SK-N-MC (cell line): ENCODE results near the gene RESF1.

Source experiments
- DNase-seq: peaks from one replicate; pipeline ENCODE4 v3.0.0-alpha.2; 2011; ENCODE audit warnings: low read depth, low spot score
- H3K27ac ChIP-seq: fragments of 200-600 bp; sonication (generic); 2 replicates; pipeline ENCODE4 v1.5.1; 2016; ENCODE audit warnings: mixed run types
- H3K36me3 ChIP-seq: fragments of 200-600 bp; sonication (generic); 2 replicates; pipeline ENCODE4 v1.6.1; 2017; ENCODE audit warnings: antibody characterized with exemption, low read length, mixed read lengths; ENCODE audit not compliant: insufficient read depth
- H3K4me3 ChIP-seq: fragments of 200-600 bp; sonication (generic); 2 replicates; pipeline ENCODE4 v1.5.1; 2016
- H3K9ac ChIP-seq: fragments of 200-600 bp; sonication (generic); 2 replicates; pipeline ENCODE4 v1.8.0; 2017; ENCODE audit warnings: mixed run types, mixed read lengths; ENCODE audit not compliant: insufficient read length
- H3K9me3 ChIP-seq: fragments of 200-600 bp; sonication (generic); 2 replicates; pipeline ENCODE4 v1.6.1; 2017; ENCODE audit warnings: low read depth, mild to moderate bottlenecking, antibody characterized with exemption, low read length, moderate library complexity, mixed read lengths
- EZH2 ChIP-seq: fragments of 200-600 bp; sonication (generic); IDR thresholded peaks from one replicate; pipeline ENCODE4 v1.6.1; 2017; ENCODE audit warnings: antibody characterized with exemption
- FOXP2 ChIP-seq: optimal IDR thresholded peaks from 2 replicates; pipeline ENCODE3; 2011; ENCODE audit warnings: mild to moderate bottlenecking, moderate library complexity; ENCODE audit not compliant: insufficient read depth; ENCODE audit errors: extremely low read length, control extremely low read depth
- POLR2AphosphoS5 ChIP-seq: IDR thresholded peaks from 2 replicates; pipeline ENCODE4 v1.6.1; 2012; ENCODE audit warnings: mild to moderate bottlenecking, low read depth, low read length, borderline replicate concordance

Gene RESF1

DNA sequence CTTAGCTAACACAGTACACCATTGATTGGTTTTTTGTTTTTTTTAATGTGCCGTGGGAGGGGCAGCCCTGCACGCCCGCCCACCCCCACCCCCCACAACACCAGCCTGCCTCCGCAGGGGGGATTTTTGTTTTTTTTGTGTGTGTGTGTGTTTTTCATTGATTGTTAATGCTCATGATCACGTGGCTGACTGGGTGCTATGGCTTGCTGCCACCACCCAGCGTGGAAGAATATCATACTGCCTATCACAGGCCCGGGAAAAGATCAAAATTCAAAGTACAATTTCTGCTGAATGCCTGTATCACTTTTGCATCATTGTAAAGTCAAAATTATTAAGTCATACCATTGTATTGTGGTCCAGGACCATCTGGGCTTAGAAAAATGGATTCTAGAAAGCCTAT, 8.3 kb downstream of the RESF1 start:
- no peak overlapping the region for H3K27ac ChIP-seq
- no peak overlapping the region for H3K4me3 ChIP-seq
- H3K9me3 ChIP-seq, result no peaks in the 10 kb centered on the region
- peaks cover 49% of the 10 kb centered on the region for H3K36me3 ChIP-seq
- DNase-seq, result no peak
- TF ChIP-seq EZH2 (no peak), POLR2AphosphoS5 (no peak), FOXP2 (no peak)
- H3K9ac ChIP-seq, result no peak overlapping the region

DNA sequence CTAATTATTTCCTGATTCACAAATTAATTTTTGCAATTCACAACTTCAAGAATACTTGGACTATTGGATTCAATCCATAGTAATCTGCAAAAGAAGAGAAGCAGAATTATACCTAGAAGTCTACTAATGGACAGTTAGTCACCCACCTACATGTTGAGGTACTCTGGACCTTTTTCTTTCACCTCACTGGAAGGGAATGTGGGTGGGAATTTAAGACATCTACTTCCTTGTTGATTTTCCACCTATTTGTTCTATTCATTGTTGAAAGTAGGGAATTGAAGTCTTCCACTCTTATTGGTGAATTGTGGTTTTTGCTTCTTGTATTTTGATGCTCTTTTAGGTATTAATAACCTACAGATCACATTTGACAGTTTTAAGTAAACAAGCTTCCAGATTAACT, 11.0 kb downstream of the RESF1 start:
- no peaks in the 10 kb centered on the region for H3K9me3 ChIP-seq
- H3K9ac ChIP-seq, result no peak overlapping the region
- H3K4me3 ChIP-seq, result no peak overlapping the region
- TF ChIP-seq FOXP2, result no peak
- no peak for TF ChIP-seq EZH2
- no peak for TF ChIP-seq POLR2AphosphoS5
- peaks cover 46% of the 10 kb centered on the region for H3K36me3 ChIP-seq
- DNase-seq, result no peak
- H3K27ac ChIP-seq, result no peak overlapping the region

DNA sequence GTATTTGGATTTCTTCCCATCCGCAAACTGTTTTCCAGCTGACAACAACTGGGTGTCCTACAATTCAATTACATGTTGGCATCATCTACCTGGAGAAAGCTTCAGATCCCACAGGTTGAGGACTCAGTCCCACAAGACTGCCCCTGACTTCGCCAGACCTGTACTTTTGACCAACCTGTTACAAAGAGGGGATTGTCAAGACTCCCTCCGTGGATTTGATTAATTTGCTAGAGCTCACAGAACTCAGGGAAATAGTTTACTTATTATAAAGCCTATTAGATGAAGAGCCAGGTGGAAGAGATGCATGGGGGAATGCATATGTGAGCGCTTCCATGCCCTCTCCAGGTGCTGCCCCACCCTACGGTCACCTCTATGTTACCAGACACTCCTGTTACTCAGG, 14.6 kb downstream of the RESF1 start:
- no peaks in the 10 kb centered on the region for H3K9me3 ChIP-seq
- H3K9ac ChIP-seq, result no peak overlapping the region
- no peak overlapping the region for H3K4me3 ChIP-seq
- H3K36me3 ChIP-seq, result peaks cover 46% of the 10 kb centered on the region
- no peak for TF ChIP-seq FOXP2
- no peak for TF ChIP-seq EZH2
- TF ChIP-seq POLR2AphosphoS5, result no peak
- no peak overlapping the region for H3K27ac ChIP-seq
- no peak for DNase-seq

DNA sequence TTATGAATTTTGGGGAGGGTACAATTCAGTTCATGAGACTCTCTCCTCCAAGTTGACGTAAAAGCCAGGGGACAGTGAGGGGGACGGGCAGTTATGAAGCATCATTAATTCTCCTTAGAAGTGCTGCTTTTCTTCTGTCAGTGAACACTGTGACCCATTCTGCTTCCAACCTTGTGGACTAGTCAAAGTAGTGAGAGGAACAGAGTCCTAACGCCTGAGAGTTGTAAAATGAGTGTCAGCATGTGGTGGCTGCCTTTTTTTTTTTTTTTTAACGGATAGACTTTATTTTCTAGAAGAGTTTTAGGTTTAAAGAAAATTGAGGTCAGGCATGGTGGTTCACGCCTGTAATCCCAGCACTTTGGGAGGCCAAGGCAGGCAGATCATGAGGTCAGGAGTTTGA, 15.5 kb downstream of the RESF1 start:
- no peak for DNase-seq
- Histone ChIP-seq H3K4me3 (no peak overlapping the region), H3K36me3 (peaks cover 41% of the 10 kb centered on the region), H3K9ac (no peak overlapping the region), H3K27ac (no peak overlapping the region), H3K9me3 (no peaks in the 10 kb centered on the region)
- TF ChIP-seq POLR2AphosphoS5, result no peak

DNA sequence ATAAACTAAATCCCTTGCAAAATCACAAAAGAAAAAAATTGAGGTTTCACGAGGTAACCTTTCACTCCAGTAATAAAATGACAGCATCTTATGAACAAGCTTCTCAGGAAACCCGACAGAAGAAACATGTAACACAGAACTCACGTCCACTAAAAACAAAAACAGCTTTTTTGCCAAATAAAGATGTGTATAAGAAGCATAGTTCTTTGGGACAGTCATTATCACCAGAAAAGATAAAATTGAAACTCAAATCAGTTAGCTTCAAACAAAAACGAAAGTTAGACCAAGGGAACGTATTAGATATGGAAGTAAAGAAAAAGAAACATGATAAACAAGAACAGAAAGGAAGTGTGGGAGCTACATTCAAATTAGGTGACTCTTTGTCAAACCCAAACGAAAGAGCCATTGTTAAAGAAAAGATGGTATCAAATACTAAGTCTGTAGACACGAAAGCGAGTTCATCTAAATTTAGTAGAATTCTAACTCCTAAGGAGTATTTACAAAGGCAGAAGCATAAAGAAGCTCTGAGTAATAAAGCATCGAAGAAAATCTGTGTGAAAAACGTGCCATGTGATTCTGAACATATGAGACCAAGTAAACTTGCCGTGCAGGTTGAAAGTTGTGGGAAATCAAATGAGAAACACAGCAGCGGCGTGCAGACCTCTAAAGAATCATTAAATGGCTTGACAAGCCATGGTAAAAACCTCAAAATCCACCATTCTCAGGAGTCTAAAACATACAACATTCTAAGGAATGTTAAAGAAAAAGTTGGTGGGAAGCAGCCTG, 25.8 kb downstream of the RESF1 start:
- no peak overlapping the region for H3K9ac ChIP-seq
- no peak for TF ChIP-seq FOXP2
- no peak for DNase-seq
- H3K27ac ChIP-seq, result no peak overlapping the region
- H3K9me3 ChIP-seq, result no peaks in the 10 kb centered on the region
- peaks cover 29% of the 10 kb centered on the region for H3K36me3 ChIP-seq
- H3K4me3 ChIP-seq, result no peak overlapping the region

DNA sequence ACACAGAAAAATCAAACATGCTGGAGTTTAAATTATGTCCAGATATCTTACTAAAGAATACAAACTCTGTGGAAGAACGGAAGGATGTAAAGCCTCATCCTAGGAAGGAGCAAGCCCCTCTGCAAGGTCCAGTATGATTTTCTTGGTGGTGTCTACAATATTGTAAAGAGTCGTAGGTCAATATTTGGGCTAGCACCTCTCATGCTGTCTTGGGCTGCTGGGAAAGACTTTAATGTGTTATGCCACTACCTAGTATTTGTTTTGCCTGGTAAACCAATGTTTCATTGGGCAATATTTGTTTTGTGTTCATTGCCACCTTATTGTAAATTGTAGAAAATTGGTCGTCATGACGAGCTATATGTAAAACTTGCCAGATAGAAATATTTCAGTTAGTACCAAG, 26.6 kb downstream of the RESF1 start:
- no peak overlapping the region for H3K4me3 ChIP-seq
- TF ChIP-seq EZH2 (no peak), FOXP2 (no peak), POLR2AphosphoS5 (no peak)
- no peak overlapping the region for H3K9ac ChIP-seq
- no peaks in the 10 kb centered on the region for H3K9me3 ChIP-seq
- peaks cover 22% of the 10 kb centered on the region for H3K36me3 ChIP-seq
- DNase-seq, result no peak
- H3K27ac ChIP-seq, result no peak overlapping the region

DNA sequence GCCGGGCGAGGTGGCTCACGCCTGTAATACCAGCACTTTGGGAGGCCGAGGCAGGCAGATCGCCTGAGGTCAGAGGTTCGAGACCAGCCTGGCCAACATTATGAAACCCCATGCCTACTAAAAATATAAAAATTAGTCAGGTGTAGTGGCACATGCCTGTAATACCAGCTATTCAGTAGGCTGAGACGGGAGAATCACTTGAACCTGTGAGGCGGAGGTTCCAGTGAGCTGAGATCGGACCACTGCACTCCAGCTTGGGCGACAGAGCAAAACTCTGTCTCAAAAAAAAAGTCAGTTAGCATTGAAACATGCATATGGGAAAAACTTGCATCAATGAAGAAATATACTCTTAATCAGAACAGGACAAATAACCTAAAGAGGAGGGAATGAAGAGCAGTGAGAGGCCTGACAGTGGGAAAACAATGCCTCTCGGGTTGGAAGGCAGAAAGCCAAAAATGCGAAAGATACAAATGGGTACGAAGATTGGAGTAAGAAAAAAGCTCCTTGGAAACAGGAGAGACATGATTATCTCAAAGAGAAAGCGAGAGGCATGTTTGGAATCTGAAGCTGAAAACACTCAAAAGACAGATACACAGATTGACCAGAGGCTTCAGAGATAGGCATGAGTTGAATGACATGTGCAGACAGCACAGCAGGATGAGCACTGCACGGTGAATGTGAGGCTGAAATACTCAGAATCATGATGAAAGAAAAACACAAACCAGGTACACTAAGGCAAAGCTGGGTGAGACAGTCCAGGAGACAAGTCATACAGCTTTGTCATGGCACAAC, 30.6 kb downstream of the RESF1 start:
- H3K9ac ChIP-seq, result no peak overlapping the region
- DNase-seq, result no peak
- no peaks in the 10 kb centered on the region for H3K36me3 ChIP-seq
- TF ChIP-seq EZH2 (no peak), POLR2AphosphoS5 (no peak), FOXP2 (no peak)
- H3K9me3 ChIP-seq, result no peaks in the 10 kb centered on the region
- no peak overlapping the region for H3K27ac ChIP-seq
- H3K4me3 ChIP-seq, result no peak overlapping the region

DNA sequence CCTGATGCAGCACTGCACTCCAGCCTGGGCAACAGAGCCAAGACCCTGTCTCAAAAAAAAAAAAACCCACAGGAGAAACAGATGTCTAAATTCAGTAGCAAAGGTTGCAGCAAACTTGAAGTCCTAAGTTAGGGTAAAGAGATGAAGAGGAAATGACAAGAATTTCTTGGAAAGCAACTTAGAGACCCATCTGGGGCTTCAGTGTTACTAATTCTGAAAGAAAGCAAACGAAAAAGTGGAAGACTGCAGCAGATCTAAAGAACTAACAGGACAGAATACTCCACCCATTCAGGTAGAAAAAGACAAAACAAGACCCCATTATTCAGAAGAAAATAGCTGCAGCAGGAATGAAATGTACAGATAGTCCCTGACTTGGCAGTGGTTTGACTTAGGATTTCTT, 31.9 kb downstream of the RESF1 start:
- Histone ChIP-seq H3K36me3 (no peaks in the 10 kb centered on the region), H3K9me3 (no peaks in the 10 kb centered on the region), H3K27ac (no peak overlapping the region), H3K9ac (no peak overlapping the region), H3K4me3 (no peak overlapping the region)
- TF ChIP-seq EZH2, result no peak
- TF ChIP-seq POLR2AphosphoS5, result no peak
- TF ChIP-seq FOXP2, result no peak
- DNase-seq, result no peak

DNA sequence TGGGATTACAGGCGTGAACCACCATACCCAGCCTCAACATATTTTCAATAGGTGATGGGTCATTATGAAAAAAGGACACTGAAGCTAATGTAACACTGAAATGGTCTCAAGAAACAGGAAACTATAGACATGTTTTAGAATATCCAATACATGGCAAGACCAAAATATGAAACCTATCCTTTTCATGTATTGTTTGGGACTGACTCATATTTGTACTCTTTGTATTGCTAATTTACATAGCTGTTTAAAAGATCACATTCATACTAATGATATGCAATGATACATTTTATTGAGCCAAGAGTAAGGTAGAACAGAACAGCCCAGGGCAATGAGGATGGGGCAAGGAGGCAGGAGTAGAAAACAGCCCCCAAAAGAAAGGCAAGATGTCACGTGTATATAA, 32.6 kb downstream of the RESF1 start:
- no peak for TF ChIP-seq POLR2AphosphoS5
- no peak for TF ChIP-seq EZH2
- no peak for TF ChIP-seq FOXP2

More for the DNA sequence above, 32.6 kb downstream of the RESF1 start:
- DNase-seq, result no peak
- Histone ChIP-seq H3K9ac (no peak overlapping the region), H3K4me3 (no peak overlapping the region), H3K36me3 (peaks cover 1% of the 10 kb centered on the region; the same call in 1 of the 2 replicates), H3K9me3 (no peaks in the 10 kb centered on the region), H3K27ac (no peak overlapping the region)
